ENCODE data around the gene C6orf58.
"Not testable (repeated sequence)": the region's sequence is repeated elsewhere in the genome, so short reads cannot be mapped to it uniquely, and the experiment has no call there.

The C6orf58 gene

GRCh38 chr6:127592964-127593363 is 16.0 kb downstream of the C6orf58 start:
- no peak for DNase-seq (ENCODE audit: low read depth)

GRCh38 chr6:127593456-127593855 is 16.5 kb downstream of the C6orf58 start:
- not testable (repeated sequence) for DNase-seq (ENCODE audit: low read depth)

GRCh38 chr6:127606131-127606562 is 29.2 kb downstream of the C6orf58 start:
- peak; percentile 58 for DNase-seq (ENCODE audit: low read depth)

GRCh38 chr6:127608554-127609270 is 31.7 kb downstream of the C6orf58 start:
- no peak for DNase-seq (ENCODE audit: low read depth)

GRCh38 chr6:127618729-127619128 is 41.8 kb downstream of the C6orf58 start:
- DNase-seq (ENCODE audit: low read depth), result peak; percentile 75

- peak; percentile 4 for DNase-seq (ENCODE audit: low read depth)
Measured at GRCh38 chr6:127630800-127631199, 53.8 kb downstream of the C6orf58 start.

GRCh38 chr6:127634178-127634577 is 57.2 kb downstream of the C6orf58 start:
- no peak for DNase-seq (ENCODE audit: low read depth)

GRCh38 chr6:127635091-127635490 is 58.1 kb downstream of the C6orf58 start:
- DNase-seq (ENCODE audit: low read depth), result no peak

GRCh38 chr6:127637830-127638409 is 60.9 kb downstream of the C6orf58 start:
- DNase-seq (ENCODE audit: low read depth), result no peak

Data from ELR (cell line).